Measurements from ENCODE around the gene CTRB1. TPM values are rescaled to one million over a fixed set of nuclear protein-coding genes. Genes with fewer than 3 reads are reported as not detected.

Gene CTRB1
- total RNA-seq, 1 donor from 2014 or later = not detected

DNA sequence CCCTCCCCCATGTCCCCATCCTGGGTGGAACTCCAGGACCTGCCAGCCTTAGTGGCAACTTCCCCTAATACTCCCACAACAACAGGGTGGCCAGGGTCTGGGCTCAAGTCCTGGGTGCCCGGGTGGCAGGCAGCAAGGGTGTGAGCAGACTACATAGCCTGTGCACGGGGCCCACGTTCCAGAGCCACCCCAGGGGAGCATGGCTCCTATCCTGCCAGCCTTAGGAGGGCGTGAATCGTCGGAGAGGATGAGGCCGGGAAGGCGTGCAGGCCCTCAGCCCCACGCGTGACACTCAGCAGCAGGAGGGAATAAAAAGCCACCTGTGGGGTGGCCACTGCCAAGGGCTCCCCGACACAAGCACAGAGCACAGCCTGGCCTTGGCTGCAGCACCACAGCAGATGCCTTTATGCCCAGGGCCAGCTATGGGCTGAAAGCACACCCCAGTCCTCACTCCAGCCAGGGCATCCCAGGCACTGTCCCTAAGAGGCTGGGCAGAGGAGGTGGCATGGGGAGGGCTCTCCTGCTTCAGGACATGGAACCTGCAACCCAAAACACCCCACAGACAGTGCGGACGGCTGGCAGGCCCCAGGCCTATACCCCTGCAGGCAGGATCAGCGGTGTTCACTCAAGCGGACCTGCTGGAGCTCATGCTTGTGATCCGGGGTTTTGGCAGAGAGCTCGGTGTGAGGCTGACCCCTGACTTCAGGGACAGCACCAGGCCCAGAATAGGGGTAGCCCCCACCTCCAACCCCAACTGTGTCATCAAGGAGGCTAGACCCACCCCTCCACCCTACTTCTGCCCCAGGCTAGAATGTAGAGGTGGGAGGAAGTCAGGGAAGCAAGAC lies 30.0 kb downstream of the CTRB1 start:
- intact Hi-C loops (cut with DNase I) = loop anchor here (5.0 kb wide), 1 partner anchor 59 kb away; no protein-coding TSS in a partner anchor
- DNase-seq (ENCODE audit: missing footprints) (no peak), ATAC-seq (no peak)

DNA sequence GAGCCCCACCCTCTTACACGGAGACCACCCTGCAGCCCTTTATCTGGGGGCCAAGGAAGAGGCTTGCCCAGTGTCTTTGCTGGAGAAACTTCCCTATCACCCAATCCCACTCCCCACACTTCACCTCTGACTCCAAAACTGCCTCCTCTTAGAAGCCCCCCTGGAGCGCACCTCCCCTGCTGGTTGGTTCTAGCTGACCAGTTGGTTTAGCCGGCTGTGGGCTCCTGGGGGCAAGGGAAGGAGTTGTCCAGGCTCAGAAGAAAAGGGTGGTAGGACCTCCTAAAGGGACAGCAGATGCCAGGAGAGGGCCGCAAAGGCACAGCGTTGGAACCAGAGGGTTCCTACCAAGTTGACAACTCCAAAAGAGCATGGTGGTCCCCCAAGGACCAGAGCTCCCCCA lies 30.7 kb downstream of the CTRB1 start:
- intact Hi-C loops (cut with DNase I) = loop anchor here (5.0 kb wide), 1 partner anchor 58 kb away; no protein-coding TSS in a partner anchor
- ATAC-seq = no peak
- DNase-seq (ENCODE audit: missing footprints) = no peak

DNA sequence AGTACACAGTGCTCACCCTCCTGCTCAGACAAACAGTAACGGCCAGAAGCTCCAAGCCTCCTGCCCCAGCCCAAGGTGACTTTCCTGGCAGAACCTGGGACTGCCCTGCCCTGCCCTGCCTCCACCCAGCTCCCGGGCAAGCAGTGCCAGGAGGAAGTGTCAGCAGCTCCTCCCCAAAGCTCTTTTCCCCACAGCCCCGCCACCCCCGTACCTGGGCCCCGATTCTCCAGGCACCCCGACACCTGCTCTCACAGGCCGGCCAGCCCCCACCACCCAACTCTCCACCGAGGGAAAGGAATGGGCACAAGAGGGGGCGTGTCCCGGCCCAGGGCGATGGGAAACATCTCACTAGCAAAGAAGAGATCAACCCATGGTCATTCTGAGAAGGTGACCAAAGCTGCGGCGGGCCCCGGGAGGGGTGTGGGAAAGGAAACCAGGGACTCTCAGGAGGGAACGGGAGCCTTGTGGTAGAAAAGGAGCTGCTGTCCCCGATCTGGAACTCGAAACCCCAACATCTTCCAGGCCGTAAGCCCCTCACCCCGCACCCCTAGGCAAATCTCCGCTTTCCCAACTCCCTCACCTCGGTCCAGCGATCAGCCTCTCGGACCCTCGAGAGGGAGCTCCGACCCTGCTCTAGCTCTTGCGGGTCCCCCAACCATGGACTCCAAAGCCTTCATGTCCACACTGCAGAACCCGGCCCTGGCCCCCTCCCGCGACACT lies 31.5 kb downstream of the CTRB1 start:
- DNase-seq (ENCODE audit: missing footprints) (peak; percentile 75), ATAC-seq (peak; percentile 42)
- intact Hi-C loops (cut with DNase I) = loop anchor here (2.0 kb wide), 1 partner anchor 15 kb away; no protein-coding TSS in a partner anchor

DNA sequence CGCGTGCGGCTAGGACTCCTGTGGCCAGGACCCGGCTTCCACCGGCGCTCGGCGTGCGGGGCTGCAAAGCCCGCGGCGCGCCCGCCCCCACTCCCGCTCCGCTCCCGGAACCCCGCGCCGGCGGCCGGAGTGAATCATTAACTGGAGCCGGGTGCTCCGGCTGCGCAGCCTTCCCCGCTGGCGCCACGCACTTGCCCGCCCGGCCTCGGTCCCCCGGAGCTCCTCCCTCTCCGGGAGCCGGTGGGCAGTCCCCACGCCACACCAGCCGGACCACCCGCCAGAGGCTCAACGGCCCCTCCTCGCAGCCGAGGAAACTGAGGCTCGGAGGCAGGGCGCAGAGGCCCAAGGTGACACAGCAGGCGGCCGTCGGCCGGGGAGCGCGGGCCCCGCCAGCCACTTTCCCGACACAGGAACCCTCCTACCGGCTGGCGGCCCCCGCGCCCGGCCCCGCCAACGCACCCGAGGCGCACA lies 32.1 kb downstream of the CTRB1 start:
- no peak for ATAC-seq
- intact Hi-C loops (cut with DNase I) = loop anchor here (1.0 to 2.0 kb wide), 2 partner anchors 14 to 17 kb away; no protein-coding TSS in a partner anchor
- DNase-seq (ENCODE audit: missing footprints) = peak; percentile 63

DNA sequence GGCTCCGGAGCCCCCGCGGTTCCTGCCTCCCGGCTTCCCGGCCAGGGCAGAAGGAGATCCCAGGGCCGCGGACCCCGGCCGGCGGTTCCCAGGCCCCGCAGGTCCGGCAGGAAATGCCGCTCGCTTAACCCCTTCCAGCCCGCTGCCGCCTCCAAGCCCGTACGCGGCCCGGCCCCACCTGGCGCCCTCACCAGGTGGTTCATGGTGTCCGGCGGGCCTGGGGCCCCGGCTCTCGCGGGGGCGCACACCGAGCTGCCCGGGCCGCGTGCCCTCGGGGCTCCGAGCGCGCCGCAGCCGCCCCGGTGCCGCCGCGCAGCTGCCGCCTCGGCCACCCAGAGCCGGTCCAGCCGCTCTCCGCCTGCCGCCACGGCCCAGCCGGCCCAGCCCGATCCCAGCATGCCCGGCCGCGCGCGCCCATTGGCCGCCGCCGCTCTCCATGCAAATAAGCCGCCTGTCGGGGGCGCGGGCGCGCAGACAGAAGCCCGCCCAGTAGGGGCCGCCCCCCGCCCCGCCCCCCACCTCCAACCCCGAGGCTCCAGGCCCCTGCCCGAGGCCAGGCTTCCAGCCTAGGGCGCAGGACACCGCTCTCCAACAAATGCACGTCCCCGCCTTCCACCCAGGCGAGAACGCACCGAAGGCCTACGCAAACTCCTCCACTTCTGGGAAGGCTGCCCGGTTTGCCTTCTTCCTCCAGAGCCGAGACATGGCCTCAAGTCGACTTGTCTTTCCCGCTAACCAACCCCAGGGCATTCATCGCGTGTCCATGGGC lies 32.7 kb downstream of the CTRB1 start, which contains the start of gene BCAR1:
BCAR1 (minus strand) TSS at position 345 of the 769 bp plus-strand sequence; CDS start at position 203, 142 bp downstream.
- DNase-seq (ENCODE audit: missing footprints) = peak; percentile 94
- peak; percentile 89 for ATAC-seq
- intact Hi-C loops (cut with DNase I) = loop anchor here (1.0 to 2.0 kb wide), 2 partner anchors 13 to 17 kb away; no protein-coding TSS in a partner anchor

DNA sequence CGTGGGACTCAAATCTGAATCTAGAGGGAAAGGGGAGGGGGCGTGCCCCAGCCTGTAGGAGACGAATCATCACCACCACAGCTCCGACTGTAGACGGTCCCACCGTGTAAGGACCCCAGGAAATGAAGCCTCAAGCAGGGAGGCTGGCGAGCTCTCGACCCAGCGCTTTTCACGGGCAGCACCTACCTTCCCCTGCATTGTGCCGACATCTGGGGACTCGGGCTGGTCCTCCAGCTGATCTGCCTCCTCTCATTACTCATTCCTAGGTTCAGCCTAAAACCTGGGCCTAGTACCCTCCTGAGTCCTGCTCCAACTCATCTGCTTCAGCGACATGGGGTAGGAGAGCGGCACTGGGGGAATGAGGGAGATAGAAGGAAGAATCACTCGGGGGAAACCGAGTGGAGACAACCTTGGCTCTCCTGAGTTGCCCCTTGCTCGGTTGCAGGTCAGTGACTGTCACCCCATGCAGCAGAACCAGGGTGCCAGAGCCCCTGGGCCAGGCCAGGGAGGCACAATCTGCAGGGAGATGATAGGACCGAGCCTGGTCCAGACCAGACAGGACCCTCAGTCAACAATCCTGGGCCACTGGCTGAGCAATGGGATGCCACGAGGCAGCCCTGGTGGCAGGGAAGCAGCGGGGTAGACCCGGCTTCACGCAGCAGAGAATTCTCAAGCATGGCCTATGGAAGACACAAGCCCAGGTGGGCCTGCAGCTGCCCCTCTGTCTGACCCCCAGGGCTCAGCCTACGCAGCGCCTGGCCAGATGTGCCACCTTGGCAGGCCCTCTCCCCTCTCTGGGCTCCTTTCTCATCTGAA lies 33.5 kb downstream of the CTRB1 start:
- DNase-seq (ENCODE audit: missing footprints) (peak; percentile 67), ATAC-seq (no peak)
- intact Hi-C loops (cut with DNase I) = no loop called here

DNA sequence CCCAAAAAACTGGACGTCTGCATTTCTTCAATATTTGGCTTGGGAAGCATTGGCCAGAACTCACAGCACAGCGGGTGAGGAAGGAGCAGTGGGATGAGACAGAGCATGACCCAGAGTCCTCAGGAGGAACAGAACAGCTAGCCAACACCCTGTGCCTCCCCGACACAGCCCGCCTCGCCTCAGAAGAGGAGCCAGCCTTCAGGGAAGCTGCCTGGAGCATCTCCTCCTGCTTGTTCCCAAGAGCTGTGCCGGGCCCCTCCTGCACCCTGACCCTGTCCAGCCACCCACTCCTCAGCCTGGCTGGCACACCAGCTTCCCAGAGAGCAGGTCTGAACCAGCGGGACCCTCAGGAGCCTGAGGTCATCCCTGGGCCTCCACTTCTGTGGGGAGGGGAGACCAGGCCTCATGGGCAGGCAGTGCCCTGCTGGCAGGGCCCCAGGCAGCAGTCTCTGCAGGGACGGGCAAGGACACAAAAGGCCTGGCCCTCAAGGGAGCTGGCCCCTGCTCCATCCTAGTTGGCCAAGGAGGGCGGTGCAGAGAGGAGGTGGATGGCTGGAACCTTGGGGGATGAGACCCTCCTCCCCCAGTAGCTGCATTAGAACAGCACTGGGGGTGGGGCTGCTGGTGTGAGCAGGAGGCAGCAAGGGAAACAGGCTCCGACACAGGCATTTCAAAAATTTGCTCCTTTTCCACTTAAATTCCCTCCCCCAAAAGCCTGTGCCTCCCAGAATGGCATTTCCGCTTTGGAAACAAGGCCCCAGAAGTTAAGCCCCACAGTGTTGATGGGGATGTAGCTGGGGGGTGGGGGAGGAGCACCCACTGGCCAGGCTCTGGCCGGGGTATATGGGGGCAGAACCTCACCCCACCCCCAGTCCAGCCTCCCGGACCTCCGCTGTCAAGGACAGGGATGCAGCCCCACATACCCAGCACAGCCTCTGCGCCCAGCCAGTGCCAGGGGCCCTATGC lies 34.4 kb downstream of the CTRB1 start:
- intact Hi-C loops (cut with DNase I) = no loop called here
- DNase-seq (ENCODE audit: missing footprints) = peak; percentile 70

DNA sequence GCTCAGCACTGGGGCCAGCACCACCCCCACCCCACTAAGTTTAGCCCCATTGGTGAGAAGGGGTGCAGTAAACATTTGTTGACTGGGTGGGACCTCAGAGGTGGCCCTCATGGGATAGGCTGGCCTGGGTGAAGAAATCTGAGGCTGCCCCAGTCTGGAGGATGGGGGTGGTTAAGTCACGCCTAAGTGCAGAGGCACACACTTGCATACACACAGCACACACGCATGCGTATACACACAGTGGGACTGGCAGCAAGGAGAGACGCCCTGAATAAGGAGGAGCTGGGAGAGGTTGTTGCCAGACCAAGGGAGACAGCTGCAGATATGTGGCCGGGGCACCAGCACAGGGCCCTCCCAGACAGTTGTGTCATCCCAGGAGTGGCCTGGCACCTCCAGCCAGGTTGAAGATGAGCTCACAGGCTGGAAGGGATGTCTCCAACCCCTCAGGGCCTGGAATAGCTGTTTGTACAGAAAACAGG lies 35.6 kb downstream of the CTRB1 start:
- intact Hi-C loops (cut with DNase I) = no loop called here
- no peak for ATAC-seq
- DNase-seq (ENCODE audit: missing footprints) = peak; percentile 59

More for the DNA sequence above, 34.4 kb downstream of the CTRB1 start:
- no peak for ATAC-seq

DNA sequence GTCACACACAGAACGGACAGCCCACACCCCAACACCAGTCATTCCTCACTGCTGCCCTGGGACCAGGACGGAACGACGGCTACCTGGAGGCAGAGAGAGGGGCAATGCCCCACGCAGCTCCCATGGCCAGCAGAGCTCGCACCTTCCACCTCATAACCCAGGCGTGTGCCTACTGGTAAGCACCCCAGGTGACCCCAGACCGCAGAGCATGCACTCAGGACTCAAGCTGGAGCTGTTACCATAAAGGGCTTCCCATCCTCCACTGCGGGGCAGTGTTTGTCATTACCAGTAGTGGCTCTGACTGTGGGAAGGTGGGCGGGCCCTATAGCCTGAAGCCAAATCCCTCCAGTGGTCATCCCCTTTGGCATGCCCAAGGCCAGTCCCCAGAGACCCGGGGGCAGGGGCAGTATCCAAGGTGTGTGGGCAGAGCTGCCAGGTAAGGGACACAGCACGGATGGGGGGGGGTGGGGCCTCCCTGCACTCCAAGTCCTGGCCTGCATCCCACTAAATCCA lies 37.3 kb downstream of the CTRB1 start:
- peak; percentile 70 for DNase-seq (ENCODE audit: missing footprints)
- intact Hi-C loops (cut with DNase I) = no loop called here
- no peak for ATAC-seq

DNA sequence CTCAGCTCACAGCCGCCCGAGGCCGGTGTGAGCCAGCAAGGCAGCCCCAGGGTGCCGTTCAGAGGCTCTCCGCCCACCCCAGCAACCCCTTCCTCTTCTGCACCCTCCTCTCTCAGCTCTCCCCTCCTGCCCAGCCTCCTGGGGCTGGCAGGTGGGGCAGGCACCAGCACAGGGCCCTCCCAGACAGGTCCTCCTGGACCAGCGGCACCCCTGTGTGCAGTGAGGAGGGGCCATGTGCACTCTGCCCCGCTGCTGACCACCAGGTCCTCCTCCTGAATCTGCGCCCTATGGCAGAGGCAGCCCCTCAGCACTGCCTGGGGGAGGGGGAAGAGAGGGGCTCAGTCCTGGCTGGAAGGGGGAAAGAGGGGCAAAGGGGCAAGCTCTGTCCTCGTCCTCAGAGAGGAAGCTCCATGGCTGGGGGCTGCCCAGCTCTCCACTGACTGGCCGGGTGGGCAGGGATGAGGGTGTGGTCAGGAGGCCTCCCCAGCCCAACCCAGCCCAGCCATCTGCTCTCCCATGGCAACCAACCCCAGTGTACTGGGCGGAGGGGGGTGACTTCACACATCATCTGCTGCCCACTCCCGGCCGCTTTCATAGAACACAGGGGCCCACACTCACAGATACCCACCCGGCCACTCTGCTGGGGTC lies 38.0 kb downstream of the CTRB1 start:
- intact Hi-C loops (cut with DNase I) = no loop called here
- no peak for ATAC-seq
- DNase-seq (ENCODE audit: missing footprints) = peak; percentile 69

DNA sequence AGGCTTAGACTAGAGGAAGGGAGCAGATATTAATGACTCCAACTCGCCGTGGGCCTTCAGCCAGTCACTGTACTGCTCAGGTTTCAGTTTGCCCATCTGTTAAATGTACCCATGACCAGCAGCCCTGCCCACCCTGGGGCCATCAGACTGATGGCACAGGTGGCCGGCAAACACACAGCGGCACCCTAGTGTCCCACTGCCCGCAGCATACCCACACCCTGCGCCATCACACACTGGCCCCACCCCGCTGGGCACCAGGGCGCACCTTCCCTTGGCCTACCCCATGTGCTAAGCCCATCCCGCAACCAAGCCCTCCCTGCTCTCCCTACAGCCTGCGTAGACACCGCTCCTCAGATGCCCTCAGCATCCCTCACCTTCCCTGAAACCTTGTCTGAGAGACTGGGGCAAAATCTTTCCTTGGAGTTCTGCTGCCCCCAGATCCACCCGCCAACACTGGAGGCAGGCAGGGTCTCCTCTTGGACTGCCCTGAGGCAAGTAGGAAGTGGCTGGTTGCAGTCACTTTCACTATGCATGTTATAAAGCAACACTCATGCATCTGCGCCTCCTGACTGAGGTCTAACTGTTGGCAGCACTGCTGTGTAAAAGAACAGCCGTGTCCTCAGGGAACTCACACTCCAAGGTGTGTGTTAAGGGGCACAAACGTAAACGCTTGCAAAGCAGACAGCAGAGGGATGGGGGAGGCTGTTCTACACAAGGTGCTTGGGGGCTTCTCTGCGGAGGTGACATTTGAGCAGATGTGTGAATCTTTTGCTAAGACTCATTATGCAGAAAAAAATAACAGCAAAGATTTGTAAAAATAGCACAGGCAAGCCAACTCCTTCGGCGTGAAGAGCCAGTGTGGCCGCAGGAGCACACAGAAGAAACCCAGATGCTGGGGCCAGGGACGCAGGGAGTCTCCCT lies 39.4 kb downstream of the CTRB1 start:
- ATAC-seq (no peak), DNase-seq (ENCODE audit: missing footprints) (no peak)
- intact Hi-C loops (cut with DNase I) = no loop called here

DNA sequence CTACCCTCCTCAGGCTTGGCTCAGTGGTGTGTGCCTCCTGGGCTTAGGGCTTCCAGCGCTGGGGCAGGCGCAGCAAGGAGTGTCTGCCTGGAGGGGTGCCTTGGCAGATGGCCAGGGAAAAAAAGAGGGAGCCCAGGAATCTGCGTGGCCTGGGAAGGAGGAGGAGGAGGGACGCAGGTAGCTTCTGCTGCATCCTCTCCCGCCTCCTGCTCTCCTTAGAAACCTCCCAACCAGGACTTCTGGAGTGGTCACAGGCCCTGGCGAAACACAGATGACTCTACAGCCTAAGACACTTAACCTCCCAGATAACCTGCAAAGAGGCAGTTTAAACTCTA lies 40.0 kb downstream of the CTRB1 start:
- intact Hi-C loops (cut with DNase I) = no loop called here
- no peak for ATAC-seq
- DNase-seq (ENCODE audit: missing footprints) = no peak

DNA sequence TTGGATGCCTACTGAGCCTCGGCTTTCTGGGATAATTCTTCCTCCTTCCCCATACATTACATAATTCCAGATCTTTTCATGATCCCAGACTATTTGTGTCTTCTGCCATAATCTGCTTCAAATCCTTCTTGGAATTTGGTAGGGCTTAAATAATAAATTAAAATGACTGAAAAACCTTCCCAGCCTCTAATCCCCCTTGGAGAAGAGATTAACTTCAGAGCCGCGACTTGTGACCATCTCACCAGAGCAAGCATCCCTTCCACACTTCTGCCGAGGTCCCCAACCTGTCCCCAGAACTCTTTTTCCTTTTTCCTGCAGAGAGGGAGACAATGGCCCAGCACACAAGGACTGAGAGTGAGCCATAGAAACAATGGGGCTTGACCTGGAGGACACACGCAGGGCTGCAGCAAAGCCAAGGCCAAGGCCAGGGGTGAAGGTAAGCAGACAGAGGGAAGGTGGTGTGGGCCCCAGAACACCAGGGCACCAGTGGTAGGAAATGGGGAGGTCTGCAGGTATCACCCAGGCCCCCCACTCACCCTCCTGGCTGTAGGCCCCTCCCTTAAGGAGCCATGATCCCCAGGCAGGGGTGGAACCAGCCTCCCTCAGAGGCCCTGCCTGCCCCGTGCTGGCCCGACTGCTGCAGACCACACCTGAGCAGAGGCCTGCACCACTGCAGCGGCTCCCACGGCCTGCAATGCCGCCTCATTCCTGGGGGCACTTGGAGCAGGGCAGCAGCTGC lies 42.2 kb downstream of the CTRB1 start:
- ATAC-seq = no peak
- no peak for DNase-seq (ENCODE audit: missing footprints)
- intact Hi-C loops (cut with DNase I) = no loop called here

DNA sequence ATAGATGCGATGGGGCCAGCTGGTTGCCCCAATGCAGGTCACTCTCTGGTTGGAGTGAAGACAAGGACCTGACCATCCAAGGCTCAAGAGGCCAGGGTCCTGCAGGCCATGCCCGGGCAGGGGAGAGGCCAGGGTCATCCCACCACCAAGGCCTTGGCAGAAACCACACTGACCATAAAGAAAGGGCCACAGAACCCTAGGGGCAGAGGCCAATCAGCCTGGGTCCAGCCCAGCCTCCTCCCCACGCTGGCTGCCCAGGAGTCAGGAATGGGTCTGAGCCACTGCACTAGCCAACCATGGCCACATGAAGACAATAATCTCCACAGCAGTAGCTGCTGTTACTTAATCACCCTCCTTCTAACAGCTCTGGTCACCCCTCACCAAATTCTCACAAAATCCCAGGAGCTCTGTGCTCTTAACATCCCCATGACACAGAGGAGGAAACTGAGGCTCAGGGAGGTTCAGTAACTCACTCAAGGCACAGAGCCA lies 42.8 kb downstream of the CTRB1 start:
- intact Hi-C loops (cut with DNase I) = no loop called here
- no peak for DNase-seq (ENCODE audit: missing footprints)
- no peak for ATAC-seq
